BE2C (cell line): ENCODE measurements around the gene NEB.

ENCODE experiments used
- DNase-seq: peaks from one replicate; pipeline ENCODE4 v3.0.0-alpha.2; 2020
- H3K27me3 ChIP-seq: fragments of 250-450 bp; sonication (Bioruptor Pico); 2 replicates; pipeline ENCODE4 v1.5.1; 2020; ENCODE audit warnings: mild to moderate bottlenecking
- H3K36me3 ChIP-seq: fragments of 250-450 bp; sonication (Bioruptor Pico); 2 replicates; pipeline ENCODE4 v1.5.1; 2020; ENCODE audit warnings: mild to moderate bottlenecking
- H3K4me1 ChIP-seq: fragments of 250-450 bp; sonication (Bioruptor Pico); 2 replicates; pipeline ENCODE4 v1.5.1; 2020
- H3K4me3 ChIP-seq: 2 replicates; pipeline ENCODE4 v1.5.1; 2011; ENCODE audit warnings: low read depth, low read length
- H3K9me3 ChIP-seq: fragments of 250-450 bp; sonication (Bioruptor Pico); 2 replicates; pipeline ENCODE4 v1.5.1; 2020
- TF ChIP-seq, protein P1 (sequence below): IDR thresholded peaks from 2 replicates; pipeline ENCODE4 v1.5.1; 2012; ENCODE audit warnings: mild to moderate bottlenecking, low read depth, low read length

NEB gene

DNA sequence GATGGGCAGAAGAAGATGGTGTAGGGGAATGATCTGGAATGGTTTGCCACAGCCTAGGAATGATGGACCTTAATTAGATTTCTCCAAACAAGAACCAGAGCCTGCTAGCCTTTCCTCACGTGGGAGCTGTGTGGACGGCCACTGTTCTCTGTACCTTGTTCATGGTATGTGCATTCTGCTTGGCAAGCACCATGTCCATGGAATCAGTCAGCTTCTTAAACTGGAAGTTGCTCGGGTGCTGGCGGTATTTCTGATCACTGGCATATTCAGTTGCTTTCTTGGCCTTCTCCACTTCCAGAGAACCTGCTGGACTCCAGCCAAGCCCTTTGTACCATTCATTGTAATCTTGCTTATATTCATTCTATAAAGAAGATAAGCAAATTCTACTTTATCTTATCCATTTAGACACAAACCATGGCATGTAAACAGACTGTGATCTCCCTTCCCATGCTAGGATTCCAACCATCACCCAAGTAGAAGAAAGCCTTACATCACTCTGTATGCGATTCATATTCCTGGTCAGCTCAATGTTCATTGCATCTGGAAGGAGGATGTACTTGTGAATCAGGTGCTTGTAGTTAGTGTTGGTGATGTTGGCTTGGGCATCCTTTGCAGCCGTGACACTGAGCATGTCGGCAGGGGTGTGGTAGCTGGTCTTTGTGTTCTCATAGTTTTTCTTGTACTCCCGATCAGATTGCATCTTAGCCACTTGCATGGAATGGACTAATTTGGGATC lies 78.4 kb downstream of the NEB start:
- Histone ChIP-seq H3K4me1 (no peaks in the 10 kb centered on the region), H3K4me3 (no peak overlapping the region), H3K9me3 (no peaks in the 10 kb centered on the region), H3K36me3 (no peaks in the 10 kb centered on the region), H3K27me3 (no peaks in the 10 kb centered on the region)
- TF ChIP-seq, protein P1, sequence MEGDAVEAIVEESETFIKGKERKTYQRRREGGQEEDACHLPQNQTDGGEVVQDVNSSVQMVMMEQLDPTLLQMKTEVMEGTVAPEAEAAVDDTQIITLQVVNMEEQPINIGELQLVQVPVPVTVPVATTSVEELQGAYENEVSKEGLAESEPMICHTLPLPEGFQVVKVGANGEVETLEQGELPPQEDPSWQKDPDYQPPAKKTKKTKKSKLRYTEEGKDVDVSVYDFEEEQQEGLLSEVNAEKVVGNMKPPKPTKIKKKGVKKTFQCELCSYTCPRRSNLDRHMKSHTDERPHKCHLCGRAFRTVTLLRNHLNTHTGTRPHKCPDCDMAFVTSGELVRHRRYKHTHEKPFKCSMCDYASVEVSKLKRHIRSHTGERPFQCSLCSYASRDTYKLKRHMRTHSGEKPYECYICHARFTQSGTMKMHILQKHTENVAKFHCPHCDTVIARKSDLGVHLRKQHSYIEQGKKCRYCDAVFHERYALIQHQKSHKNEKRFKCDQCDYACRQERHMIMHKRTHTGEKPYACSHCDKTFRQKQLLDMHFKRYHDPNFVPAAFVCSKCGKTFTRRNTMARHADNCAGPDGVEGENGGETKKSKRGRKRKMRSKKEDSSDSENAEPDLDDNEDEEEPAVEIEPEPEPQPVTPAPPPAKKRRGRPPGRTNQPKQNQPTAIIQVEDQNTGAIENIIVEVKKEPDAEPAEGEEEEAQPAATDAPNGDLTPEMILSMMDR, result no peak
- no peak for DNase-seq

DNA sequence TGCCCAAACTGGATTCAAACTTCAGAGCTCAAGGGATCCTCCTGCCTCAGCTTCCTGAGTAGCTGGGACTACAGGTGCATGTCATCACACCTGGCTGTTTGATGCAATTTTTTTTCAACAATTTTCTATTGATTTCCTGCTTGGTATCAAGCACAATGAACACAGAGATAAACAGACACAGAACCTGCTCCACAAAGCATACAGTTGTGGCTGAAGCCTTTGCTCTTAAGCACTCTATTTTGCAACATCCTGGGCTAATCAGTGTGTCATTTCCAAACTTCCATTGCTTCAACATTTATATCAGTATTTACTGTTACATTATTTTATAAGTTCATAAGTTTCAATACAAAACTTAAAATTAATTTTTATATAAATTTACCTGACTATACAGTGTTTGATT lies 79.4 kb downstream of the NEB start:
- Histone ChIP-seq H3K36me3 (no peaks in the 10 kb centered on the region), H3K9me3 (no peaks in the 10 kb centered on the region), H3K4me1 (no peaks in the 10 kb centered on the region), H3K4me3 (no peak overlapping the region), H3K27me3 (no peaks in the 10 kb centered on the region)
- DNase-seq, result no peak
- TF ChIP-seq, protein P1, result no peak

DNA sequence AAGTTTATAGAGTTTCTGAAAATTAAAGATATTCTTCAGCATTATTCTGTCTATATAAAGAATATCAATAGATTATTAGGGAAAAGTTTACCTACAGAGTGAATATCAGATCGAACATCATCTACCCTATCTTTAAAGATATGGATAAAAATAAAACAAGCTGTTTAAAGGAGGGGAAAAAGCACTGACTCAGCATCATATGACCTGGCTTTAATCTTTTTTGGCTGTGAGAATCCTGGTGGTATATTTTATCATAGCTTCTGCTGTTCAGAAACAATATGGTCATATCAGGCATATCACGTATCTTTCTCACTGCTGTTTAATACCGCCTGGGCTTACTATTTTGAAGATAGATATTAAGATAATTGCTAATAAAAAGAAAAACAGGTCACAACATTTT lies 80.2 kb downstream of the NEB start:
- no peaks in the 10 kb centered on the region for H3K27me3 ChIP-seq
- no peak for DNase-seq
- TF ChIP-seq, protein P1, result no peak
- no peaks in the 10 kb centered on the region for H3K36me3 ChIP-seq
- H3K4me1 ChIP-seq, result no peaks in the 10 kb centered on the region
- no peak overlapping the region for H3K4me3 ChIP-seq
- no peaks in the 10 kb centered on the region for H3K9me3 ChIP-seq

DNA sequence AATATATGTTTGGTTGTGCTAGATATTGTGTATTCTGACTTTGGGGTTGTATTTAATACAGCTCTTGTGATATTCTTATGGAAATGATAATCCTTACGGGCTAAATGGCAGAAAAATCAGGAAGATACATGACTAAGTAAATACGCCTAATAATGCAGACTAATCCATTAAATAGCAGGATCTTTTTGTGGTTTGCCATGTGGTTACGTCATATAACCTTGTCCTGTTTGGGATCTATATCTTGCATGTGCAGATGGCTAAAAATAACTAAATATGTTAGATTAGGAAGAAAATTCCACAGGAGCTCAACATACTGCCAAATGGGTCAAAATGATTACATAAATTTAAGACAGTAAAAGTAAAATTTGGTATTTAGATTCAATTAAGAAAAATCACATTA lies 83.0 kb downstream of the NEB start:
- Histone ChIP-seq H3K4me3 (no peak overlapping the region), H3K27me3 (no peaks in the 10 kb centered on the region), H3K9me3 (no peaks in the 10 kb centered on the region), H3K4me1 (no peaks in the 10 kb centered on the region), H3K36me3 (no peaks in the 10 kb centered on the region)
- no peak for DNase-seq
- TF ChIP-seq, protein P1, result no peak

DNA sequence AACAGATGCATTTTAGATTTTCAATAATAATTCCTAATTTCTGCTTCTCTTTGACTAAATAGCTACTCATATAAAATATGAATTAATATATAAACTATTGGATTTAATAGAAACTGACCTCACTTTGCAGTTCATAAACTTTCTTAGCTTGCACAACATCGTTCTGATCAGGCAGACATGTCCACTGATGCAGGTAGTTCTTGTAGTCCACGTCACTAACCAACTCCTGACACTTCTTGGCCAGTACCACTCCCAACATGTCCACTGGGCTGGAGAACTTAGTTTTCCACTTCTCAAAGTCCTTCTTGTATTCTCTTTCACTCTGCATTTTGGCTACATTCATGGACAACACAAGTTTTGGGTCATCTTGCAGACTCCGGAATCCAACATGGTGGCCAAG lies 83.8 kb downstream of the NEB start:
- Histone ChIP-seq H3K4me1 (no peaks in the 10 kb centered on the region), H3K36me3 (no peaks in the 10 kb centered on the region), H3K27me3 (no peaks in the 10 kb centered on the region), H3K9me3 (no peaks in the 10 kb centered on the region), H3K4me3 (no peak overlapping the region)
- TF ChIP-seq, protein P1, result no peak
- DNase-seq, result no peak

DNA sequence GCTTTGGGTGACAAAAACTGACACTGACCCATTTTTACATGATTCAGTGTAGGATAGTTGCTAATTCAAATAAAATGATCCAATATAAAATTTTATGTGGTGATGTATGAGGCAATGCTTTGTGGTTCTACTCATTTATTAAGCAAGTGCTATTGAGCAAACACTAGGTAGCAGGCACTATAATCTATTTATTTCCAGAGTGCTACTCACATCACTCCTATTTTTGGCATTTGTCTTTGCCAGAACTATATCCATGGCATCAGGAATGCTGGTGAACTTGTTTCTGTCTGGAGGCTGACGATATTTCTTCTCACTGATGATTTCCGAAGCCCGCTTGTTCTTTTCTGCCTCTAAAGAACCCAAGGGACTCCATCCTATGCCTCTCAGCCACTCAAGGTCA lies 84.3 kb downstream of the NEB start:
- DNase-seq, result no peak
- H3K27me3 ChIP-seq, result no peaks in the 10 kb centered on the region
- no peak overlapping the region for H3K4me3 ChIP-seq
- TF ChIP-seq, protein P1, result no peak
- H3K36me3 ChIP-seq, result no peaks in the 10 kb centered on the region
- H3K9me3 ChIP-seq, result no peaks in the 10 kb centered on the region
- no peaks in the 10 kb centered on the region for H3K4me1 ChIP-seq
